NCI-H2171 (cell line): Measurements from ENCODE around the gene PML.
"Not testable (repeated sequence)": the region's sequence is repeated elsewhere in the genome, so short reads cannot be mapped to it uniquely, and the experiment has no call there.

Experiments
- DNase-seq: peaks from one replicate; lab custom pipeline; 2025; lab: John Stamatoyannopoulos, UW

PML gene

DNA sequence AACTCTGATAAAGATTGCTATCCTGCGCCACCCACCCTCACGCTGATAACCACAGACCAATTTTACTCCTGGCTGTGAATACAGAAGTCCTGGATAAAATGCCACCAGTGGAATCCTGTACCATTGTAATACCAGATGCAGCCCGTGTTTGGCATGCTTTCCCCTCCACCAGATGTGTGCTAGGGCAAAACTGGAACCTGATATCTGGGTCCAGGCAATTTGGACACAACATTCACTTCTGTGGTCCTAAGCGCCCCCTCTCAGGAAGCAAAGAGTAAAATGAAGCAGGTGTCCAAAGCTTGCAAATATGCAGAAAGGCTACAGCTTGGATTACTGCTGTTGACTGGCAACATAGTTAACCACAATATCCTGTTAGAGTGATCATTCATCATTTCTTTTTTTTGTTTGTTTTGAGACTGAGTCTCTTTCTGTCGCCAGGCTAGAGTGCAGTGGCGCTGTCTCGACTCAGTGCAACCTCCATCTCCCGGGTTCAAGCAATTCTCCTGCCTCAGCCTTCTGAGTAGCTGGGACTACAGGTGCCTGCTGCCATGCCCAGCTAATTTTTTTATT lies 35.4 kb upstream of the PML start:
- DNase-seq: peak; percentile 63

DNA sequence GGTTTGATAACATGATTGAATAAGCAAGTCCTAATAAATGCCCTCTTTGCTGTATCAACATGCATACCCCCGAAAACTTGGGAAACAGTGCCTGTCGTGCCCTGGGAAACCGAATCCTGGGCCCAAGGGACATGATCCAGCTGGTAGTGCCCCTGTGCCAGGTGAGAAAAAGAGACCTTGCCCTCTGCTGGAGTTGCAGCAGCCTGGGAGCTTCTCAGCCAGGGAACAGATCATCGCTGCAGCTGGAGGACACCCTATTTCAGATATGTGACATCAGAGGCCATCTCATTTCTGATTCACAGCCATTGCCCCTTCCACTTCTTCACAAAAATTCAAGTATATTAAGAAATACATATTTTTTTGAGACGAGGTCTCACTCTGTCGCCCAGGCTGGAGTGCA lies 34.7 kb upstream of the PML start:
- DNase-seq: no peak

GRCh38 chr15:73960472-73961070 lies 33.9 kb upstream of the PML start:
- DNase-seq: not testable (repeated sequence)

- no peak for DNase-seq
Observed at GRCh38 chr15:73962433-73962832, 32.1 kb upstream of the PML start.

DNA sequence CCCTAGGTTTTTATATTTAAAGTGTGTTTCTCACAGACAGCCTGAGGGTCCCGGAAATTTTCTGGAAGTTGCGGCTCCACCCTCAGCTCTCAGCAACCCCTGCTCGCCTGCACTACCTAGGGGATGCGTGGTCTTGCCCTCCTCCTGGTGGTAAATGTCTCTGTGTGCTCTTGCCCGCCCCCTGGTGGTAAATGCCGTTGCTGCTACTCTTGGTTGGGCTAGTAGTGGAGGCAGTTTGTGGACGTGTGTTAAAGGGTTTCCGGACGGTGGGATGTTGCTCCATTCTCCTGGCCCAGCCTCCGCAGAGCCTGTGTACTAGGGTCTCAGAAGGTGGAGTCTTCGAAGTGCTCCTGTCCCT lies 29.8 kb upstream of the PML start:
- peak; percentile 49 for DNase-seq

- DNase-seq: no peak
Observed at GRCh38 chr15:73965094-73965757, 29.3 kb upstream of the PML start.

- no peak for DNase-seq
Observed at GRCh38 chr15:73965758-73966113, 28.8 kb upstream of the PML start.

GRCh38 chr15:73968461-73968860 lies 26.1 kb upstream of the PML start:
- DNase-seq: no peak

DNA sequence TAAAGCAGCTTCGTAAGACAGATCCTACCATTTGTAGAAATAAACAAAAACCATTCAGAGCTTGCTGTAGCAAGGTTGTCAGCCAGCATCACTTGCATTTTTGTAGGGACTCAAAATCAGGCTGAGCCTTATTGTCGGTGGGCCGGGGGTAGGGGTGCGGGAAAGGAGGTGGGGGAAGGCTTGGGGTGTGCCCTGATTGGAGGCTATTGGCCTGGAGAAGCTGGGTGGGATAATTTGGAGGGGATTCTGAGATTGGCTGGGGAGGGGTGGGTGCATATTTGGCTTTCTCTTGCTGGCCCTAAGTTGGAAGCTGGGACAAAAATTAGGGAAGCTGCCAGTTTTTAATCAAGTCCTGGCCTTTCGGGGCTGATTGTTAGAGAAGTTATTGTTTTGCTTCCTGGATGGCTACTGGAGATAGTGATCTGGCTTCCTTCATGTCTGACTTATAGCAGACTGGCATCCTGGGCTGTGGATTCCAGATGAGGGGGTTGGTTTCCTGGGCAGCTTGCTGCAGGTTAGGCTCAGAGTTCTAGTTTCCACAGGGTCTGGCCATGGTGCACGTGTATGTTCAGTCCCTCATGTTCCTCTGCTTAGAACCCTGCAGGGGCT lies 25.3 kb upstream of the PML start:
- no peak for DNase-seq

DNA sequence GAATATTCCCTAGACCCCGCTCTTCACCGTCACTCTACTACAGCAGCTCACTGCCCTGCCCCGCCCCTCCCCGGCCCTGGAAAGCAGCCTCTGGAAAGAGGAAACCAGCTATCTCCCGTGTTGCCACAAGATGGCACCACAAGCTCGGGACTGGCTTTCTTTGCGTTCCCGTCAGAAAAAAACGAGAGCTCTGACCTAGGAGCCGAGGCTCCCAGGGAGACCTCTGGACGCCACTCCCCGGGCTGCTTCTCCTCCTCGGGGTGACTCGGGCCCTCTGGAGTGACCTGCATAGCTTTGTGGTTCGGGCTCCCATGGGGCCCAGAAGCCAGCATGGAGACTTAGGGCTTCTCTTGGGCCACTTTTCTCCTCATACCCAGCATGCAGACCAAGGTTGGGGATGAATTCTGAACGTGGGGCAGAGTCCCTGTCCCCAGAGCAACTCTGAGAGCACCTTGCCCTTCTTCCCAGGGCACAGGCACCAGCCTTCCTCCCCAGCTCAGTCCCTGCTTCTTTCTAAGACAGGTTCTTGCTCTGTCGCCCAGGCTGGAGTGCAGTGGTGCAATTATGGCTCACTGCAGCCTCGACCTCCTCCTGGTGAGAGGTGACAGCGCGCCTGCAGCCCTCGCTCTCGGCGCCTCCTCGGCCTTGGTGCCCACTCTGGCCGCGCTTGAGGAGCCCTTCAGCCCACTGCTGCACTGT lies 21.4 kb upstream of the PML start:
- DNase-seq: peak; percentile 88

DNA sequence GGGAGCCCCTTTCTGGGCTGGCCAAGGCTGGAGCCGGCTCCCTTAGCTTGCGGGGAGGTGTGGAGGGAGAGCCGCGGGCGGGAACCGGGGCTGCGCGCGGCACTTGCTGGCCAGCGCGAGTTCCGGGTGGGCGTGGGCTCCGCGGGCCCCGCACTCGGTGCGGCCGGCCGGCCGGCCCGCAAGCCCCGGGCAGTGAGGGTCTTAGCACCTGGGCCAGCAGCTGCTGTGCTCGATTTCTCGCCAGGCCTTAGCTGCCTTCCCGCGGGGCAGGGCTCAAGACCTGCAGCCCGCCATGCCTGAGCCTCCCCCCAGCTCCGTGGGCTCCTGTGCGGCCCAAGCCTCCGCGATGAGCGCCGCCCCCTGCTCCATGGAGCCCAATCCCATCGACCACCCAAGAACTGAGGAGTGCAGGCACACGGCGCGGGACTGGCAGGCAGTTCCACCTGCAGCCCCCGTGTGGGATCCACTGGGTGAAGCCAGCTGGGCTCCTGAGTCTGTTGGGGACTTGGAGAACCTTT lies 20.8 kb upstream of the PML start:
- DNase-seq: not testable (repeated sequence)

- peak; percentile 49 for DNase-seq
Observed at GRCh38 chr15:73975440-73976125, 18.9 kb upstream of the PML start.

DNA sequence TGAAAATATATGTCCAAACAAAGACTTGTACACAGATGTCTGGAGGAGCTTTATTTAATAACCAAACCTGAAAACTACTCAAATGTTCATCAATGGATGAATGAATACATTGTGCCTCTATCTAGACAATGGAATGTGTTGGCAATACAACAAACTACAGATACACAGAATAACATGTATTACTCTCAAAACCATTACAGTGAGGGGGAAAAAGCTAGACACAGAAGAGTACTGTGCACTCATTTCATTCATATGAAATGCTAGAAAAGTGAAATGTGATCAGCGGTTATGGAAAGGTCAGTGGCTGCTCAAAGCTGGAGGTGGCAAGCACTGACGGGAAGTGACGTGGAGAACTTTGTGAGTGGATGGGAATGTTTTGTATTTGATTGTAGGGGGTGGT lies 15.6 kb upstream of the PML start:
- no peak for DNase-seq

GRCh38 chr15:73979636-73980035 lies 14.9 kb upstream of the PML start:
- no peak for DNase-seq

- no peak for DNase-seq
Observed at GRCh38 chr15:73981761-73982221, 12.7 kb upstream of the PML start.

GRCh38 chr15:73982222-73982962 lies 12.1 kb upstream of the PML start:
- DNase-seq: peak; percentile 45

GRCh38 chr15:73983211-73983727 lies 11.2 kb upstream of the PML start:
- DNase-seq: peak; percentile 85

DNA sequence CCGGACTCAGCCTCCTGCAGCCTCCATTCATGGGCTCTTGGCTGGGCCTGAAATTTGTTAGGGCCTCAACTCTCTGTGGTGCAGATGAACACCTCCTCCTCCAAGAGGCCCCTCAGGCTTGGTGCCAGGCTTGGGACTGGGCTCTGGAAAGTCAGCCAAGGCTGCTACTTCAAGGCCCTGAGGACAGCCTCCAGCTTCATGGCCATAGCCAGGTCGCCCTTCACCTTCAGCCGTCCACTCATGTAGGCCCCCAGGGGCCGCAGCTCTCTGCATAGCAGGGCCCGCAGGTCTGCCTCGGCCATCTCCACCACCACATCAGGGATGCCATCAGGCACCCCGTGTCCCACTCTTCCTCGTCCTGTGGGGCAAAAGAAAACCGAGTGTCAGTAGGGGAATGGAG lies 10.7 kb upstream of the PML start:
- DNase-seq: no peak

DNA sequence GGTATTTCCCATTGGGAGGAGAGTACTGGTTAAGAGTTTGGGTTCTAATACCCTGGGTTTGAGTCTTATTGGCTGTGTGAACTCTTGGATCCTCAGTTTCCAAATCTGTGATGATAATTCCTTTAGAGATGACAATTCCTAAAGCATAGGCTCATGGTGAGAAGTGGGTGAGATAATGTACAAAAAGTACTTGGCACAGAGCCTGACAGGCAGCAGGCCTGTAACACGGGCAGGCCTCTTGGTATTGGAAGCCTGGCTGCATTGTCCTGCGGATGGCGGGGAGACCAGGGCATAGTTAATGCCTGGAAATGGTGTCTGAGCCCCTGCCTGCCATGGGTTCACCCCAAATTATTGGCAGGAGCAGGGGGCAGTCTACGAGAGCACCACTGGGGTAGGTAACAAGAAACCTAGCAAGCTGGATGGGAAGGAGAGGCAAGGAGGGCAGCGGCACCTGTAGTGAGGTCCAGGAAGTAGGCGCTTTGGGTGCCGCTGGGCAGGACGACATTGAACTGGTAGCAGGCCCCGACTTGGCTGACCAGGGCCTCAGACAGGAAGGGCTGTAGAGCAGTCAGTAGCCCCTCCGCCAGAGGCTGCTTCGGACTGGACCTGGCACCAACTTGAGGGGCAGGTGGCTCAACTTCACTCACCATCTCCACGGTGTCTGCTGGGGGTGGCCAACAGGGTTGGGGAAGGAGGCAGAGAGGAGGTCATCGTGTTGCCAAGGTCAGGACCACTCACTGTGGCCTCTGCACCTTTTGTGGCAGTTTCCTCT lies 10.1 kb upstream of the PML start:
- DNase-seq: no peak
